ENCODE data around the gene SNRNP25.

GRCh38 chr16:63998-64913, 10.6 kb downstream of the SNRNP25 start:
- TF ChIP-seq CTCF (IDR thresholded peaks at IDR 0.05), result no peak
- no peak for TF ChIP-seq EZH2 (IDR thresholded peaks at IDR 0.05; ENCODE audit: borderline replicate concordance, insufficient read depth, low read depth, low read length, poor library complexity, severe bottlenecking)

Data from B cell (primary cell).